ENCODE data around the gene NELL1.

- TF ChIP-seq POLR2AphosphoS5 (IDR thresholded peaks at IDR 0.05): no peak
- TF ChIP-seq CTCF (IDR thresholded peaks at IDR 0.05): no peak
Observed at GRCh38 chr11:21534288-21534687, 864.9 kb downstream of the NELL1 start.

Measured in prostate gland (tissue), 2 donors.